Pancreas (tissue), 10 donors: Measurements from ENCODE around the gene CCDC14. TPM values are rescaled to one million over a fixed set of nuclear protein-coding genes. Genes with fewer than 3 reads are reported as not detected.

ENCODE experiments used
- ATAC-seq, 4 donors: fragments of 200-7000 bp; cut with Tn5 transposase; one replicate each; pipeline versions ENCODE4 v1.8.0 to v1.9.1; 2020; ENCODE audit warnings: mild to moderate bottlenecking in 4 of 4, moderate library complexity in 4 of 4
- DNase-seq, 6 donors: peaks; one replicate each; pipeline ENCODE4 v3.0.0-alpha.2; 2020
- FAIRE-seq: peaks from 2 replicates; lab custom pipeline; 2012; peaks lifted over from hg19 to GRCh38; lab: Jason Lieb, UNC
- H3K27ac ChIP-seq, 4 donors: fragments of 200-600 bp; sonication (generic); 1 replicate in 3 of 4; 2 replicates in 1 of 4; pipeline versions ENCODE4 v1.5.0 to v1.8.0; 2020
- H3K27me3 ChIP-seq, 4 donors: fragments of 200-600 bp; one replicate each; pipeline ENCODE4 v1.8.0; 2021
- H3K36me3 ChIP-seq, 3 donors: fragments of 200-600 bp; sonication (generic) in 1 of 3; one replicate each; pipeline versions ENCODE4 v1.5.0 to v1.8.0; 2020 to 2021
- H3K4me1 ChIP-seq, 3 donors: fragments of 200-600 bp; one replicate each; pipeline ENCODE4 v1.8.0; 2021
- H3K4me3 ChIP-seq, 4 donors: fragments of 200-600 bp; sonication (generic) in 2 of 4; one replicate each; pipeline versions ENCODE4 v1.5.0 to v1.8.0; 2020 to 2021
- H3K9me3 ChIP-seq, 4 donors: fragments of 200-600 bp; one replicate each; pipeline ENCODE4 v1.8.0; 2021
- CTCF ChIP-seq, 4 donors: fragments of 200-600 bp; sonication (generic) in 3 of 4; IDR thresholded peaks; one replicate each; pipeline versions ENCODE4 v1.5.0 to v1.8.0; 2021; ENCODE audit warnings: antibody characterized with exemption in 4 of 4
- WGBS, 2 donors: extraction: QIAGEN DNeasy Blood & Tissue Kit; methylation state at CpG; one replicate each; pipeline ENCODE4 v1.1.7; 2013; 5-methylcytosine and 5-hydroxymethylcytosine counted together
- intact Hi-C, 3 donors: fragments of 100-400 bp; cut with DNase I; formaldehyde crosslinking; loops; one replicate each; pipeline versions ENCODE4 v1.11.1 to v1.14.2; 2022
- polyA plus RNA-seq, 2 donors: library from polyadenylated mRNA; stranded (reverse); fragments of 200-250 nt; gene quantifications; one replicate each; pipeline ENCODE4 v1.2.3, GENCODE V29; 2013
- total RNA-seq, 6 donors: library from RNA; stranded (reverse); fragmentation: NEBNext Ultra II Directional in 4 of 6; extraction: Animal tissue kit (Norgen Biotek cat#: 25700) in 4 of 6; gene quantifications; one replicate each; pipeline versions ENCODE4 v1.2.1 to v1.2.4, GENCODE V29; 2021 to 2023
- donor health status: healthy with polysubstance abuse.
- donor health status: DM: no; HTN: no; CAD: no; lungs with moderate emphysema.
- donor health status: DM: no; HTN: no; CAD: no.
- donor health status: control.
- donor health status: control.
- donor health status: Bipolar disorder and iron deficiency.
- donor health status: DM: yes; HTN: yes; CAD: no.
- donor health status: DM: no; HTN: no; CAD: no.
- donor health status: DM: no; HTN: no; CAD: no.
- donor health status: DM: yes; HTN: yes; CAD: no.

CCDC14 gene
- total and polyA plus RNA-seq, 8 donors, result 6.7 to 30.7 (median 11.5) TPM

DNA sequence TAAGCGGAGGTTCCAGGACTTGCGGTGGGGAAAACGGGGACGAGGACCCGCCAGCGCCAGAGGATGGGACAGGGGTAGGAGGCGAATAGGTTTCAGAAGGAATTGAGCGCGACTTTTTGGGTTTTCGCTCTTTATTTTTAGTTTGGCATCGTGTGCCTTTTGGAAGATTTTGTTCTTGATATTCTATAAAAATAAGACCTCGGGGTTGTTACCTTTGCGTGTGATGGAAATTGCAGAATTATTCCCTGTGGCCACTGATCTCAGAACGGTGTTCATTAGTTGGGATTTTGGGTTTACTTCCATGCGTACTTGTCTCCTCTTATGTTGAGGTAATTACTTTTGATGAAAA lies 453 bp upstream of the CCDC14 start:
- ATAC-seq (no peak), DNase-seq (no peak), FAIRE-seq (no peak)
- Histone ChIP-seq H3K27ac (peak overlapping the region; percentile 69 to 83 (median 72)), H3K36me3 (no peaks in the 10 kb centered on the region), H3K4me1 (peaks cover 0 to 9% (median 6%) of the 10 kb centered on the region in 3 donors), H3K4me3 (peak overlapping the region; percentile 34 to 78 (median 58)), H3K9me3 (no peaks in the 10 kb centered on the region), H3K27me3 (no peaks in the 10 kb centered on the region)
- 2 to 3% methylated on average over 15 of the region's 15 CpGs for WGBS, 2 donors
- no peak for TF ChIP-seq CTCF (IDR thresholded peaks at IDR 0.05)
- intact Hi-C loops, result no loop called here

- ATAC-seq, result no peak
- no peak for TF ChIP-seq CTCF (IDR thresholded peaks at IDR 0.05)
- no peaks in the 10 kb centered on the region for H3K27me3 ChIP-seq
- intact Hi-C loops, result no loop called here
- 97 to 99% methylated on average over 4 of the region's 4 CpGs for WGBS, 2 donors
- no peak overlapping the region for H3K4me3 ChIP-seq
- FAIRE-seq, result no peak
- peaks cover 0 to 1% (median 0%) of the 10 kb centered on the region in 3 donors for H3K36me3 ChIP-seq
- no peaks in the 10 kb centered on the region for H3K4me1 ChIP-seq
- peaks cover 0 to 3% (median 0%) of the 10 kb centered on the region in 4 donors for H3K9me3 ChIP-seq
- no peak overlapping the region for H3K27ac ChIP-seq
- DNase-seq, result no peak
Observed at GRCh38 chr3:123953735-123954134, 7.3 kb downstream of the CCDC14 start.

DNA sequence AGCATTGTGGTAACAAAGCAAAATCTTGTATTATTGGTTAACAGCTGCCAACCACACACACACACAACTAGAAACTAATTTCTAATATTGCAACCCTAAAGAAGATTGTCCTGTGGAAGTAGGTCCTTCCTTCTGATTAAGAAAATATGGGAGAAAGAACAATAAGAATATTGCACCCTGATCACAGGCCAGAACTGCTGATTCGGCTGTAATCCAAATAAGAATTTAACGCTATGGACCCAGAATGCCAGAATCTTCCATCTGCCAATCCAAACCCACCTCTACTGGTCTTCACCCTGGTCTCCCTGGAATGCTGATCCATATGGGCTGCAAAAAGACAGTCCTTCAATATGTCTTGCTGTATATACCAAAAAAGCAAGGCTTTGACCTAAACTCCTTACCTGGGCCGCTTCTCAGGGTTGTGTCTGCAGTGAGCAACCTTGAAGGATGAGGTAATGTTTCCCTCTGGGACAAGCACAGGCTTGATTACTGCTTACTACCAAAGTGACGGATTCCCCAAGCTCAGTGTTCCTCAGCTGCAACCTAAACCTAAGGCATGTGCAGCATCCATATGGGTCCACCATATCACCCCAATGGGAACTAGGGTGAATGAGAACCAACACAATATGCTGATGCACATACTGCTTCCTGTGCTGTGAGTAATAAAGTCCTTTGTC lies 8.0 kb downstream of the CCDC14 start:
- WGBS, 2 donors, result 98% methylated on average over 4 of the region's 4 CpGs
- H3K27ac ChIP-seq, result no peak overlapping the region
- intact Hi-C loops, result no loop called here

GRCh38 chr3:123951522-123952447 lies 9.2 kb downstream of the CCDC14 start:
- Histone ChIP-seq H3K36me3 (peaks cover 0 to 7% (median 3%) of the 10 kb centered on the region in 3 donors), H3K4me1 (no peaks in the 10 kb centered on the region), H3K9me3 (peaks cover 0 to 3% (median 0%) of the 10 kb centered on the region in 4 donors), H3K4me3 (no peak overlapping the region), H3K27me3 (no peaks in the 10 kb centered on the region), H3K27ac (no peak overlapping the region)
- intact Hi-C loops, result no loop called here
- FAIRE-seq (no peak), DNase-seq (no peak), ATAC-seq (peak in 2 of 4 donors; percentile 32 to 63)
- no peak for TF ChIP-seq CTCF (IDR thresholded peaks at IDR 0.05)
- 41 to 43% methylated on average over 6 of the region's 6 CpGs for WGBS, 2 donors

More for the DNA sequence above, 8.0 kb downstream of the CCDC14 start:
- Histone ChIP-seq H3K27me3 (no peaks in the 10 kb centered on the region), H3K4me1 (no peaks in the 10 kb centered on the region), H3K4me3 (no peak overlapping the region), H3K9me3 (peaks cover 0 to 3% (median 0%) of the 10 kb centered on the region in 4 donors), H3K36me3 (peaks cover 0 to 7% (median 3%) of the 10 kb centered on the region in 3 donors)
- ATAC-seq (no peak), FAIRE-seq (no peak), DNase-seq (no peak)
- no peak for TF ChIP-seq CTCF (IDR thresholded peaks at IDR 0.05)
